VCaP (cell line): ENCODE data around the gene PLP2.

Source experiments
- H3K27ac ChIP-seq: fragments of 450-650 bp; 2 replicates; pipeline ENCODE4 v1.5.1; 2017
- CTCF ChIP-seq: fragments of 450-650 bp; conservative IDR thresholded peaks from 2 replicates; pipeline ENCODE4 v1.5.1; 2017; ENCODE audit warnings: mild to moderate bottlenecking, moderate library complexity

Gene PLP2

GRCh38 chrX:49160908-49161307 lies 10.8 kb upstream of the PLP2 start:
- TF ChIP-seq CTCF: no peak

GRCh38 chrX:49161632-49162031 lies 10.1 kb upstream of the PLP2 start:
- no peak for TF ChIP-seq CTCF

More at GRCh38 chrX:49160908-49161307, 10.8 kb upstream of the PLP2 start:
- no peak overlapping the region for H3K27ac ChIP-seq

GRCh38 chrX:49162620-49163019 lies 9.1 kb upstream of the PLP2 start, which contains the start of gene MAGIX:
MAGIX (plus strand) TSS chrX:49162758; CDS start chrX:49162890, 132 bp downstream.
- peak within 1 kb of the TSS; percentile 52; the same call in 1 of the 2 replicates for H3K27ac ChIP-seq
- no peak for TF ChIP-seq CTCF

More at GRCh38 chrX:49161632-49162031, 10.1 kb upstream of the PLP2 start:
- H3K27ac ChIP-seq: 0 out of 2 replicates have a peak overlapping the region, but pooled peaks have one; percentile 44

GRCh38 chrX:49163555-49164419 lies 7.9 kb upstream of the PLP2 start:
- H3K27ac ChIP-seq: peak overlapping the region; percentile 52
- peak; percentile 73 for TF ChIP-seq CTCF

GRCh38 chrX:49164589-49165360 lies 6.9 kb upstream of the PLP2 start:
- TF ChIP-seq CTCF: no peak
- no peak overlapping the region for H3K27ac ChIP-seq

GRCh38 chrX:49165901-49166881 lies 5.5 kb upstream of the PLP2 start:
- H3K27ac ChIP-seq: no peak overlapping the region
- TF ChIP-seq CTCF: no peak
